Measurements from ENCODE around the gene PLXNA2.

Gene PLXNA2

DNA sequence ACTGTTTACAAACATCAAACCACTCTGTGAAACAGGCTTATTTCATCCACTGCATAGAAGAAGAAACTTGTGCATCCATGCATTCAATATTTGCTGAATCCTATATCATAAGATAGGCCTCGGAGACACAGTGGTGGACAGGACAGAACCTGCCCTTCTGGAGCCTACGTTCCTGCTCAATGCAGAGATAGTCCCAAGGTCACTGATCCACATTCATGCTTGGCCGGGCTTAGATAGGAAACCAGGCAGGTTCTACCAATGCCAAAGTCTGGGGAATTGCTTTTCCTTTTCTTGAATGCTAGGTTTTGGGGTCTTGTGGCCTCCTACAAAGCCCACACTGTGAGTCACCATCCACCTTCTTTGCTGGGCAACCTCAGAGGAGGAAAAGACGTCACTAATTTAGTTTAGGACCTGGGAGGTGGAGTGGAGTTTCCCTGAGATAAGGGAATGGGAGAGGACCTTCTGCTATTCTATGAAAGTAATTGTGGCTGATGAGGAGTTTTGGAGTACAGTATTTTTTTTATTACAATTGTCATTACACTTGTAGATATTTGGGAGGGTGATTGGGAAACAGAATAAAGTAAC, 233.6 kb downstream of the PLXNA2 start:
- TF ChIP-seq CTCF (IDR thresholded peaks at IDR 0.05; ENCODE audit: low read depth, low read length) (no peak), EZH2phosphoT487 (IDR thresholded peaks at IDR 0.05; ENCODE audit: low read depth) (no peak)
- no peak overlapping the region for H3K9ac ChIP-seq (ENCODE audit: low read length)
- no peaks in the 10 kb centered on the region for H3K4me1 ChIP-seq (ENCODE audit: low read length)
- H3K27me3 ChIP-seq (ENCODE audit: low read depth, low read length) = no peaks in the 10 kb centered on the region
- no peak overlapping the region for H3K27ac ChIP-seq (ENCODE audit: low read length)
- no peaks in the 10 kb centered on the region for H3K36me3 ChIP-seq (replicated peaks; ENCODE audit: low read depth, low read length)
- H3K4me2 ChIP-seq (ENCODE audit: low read length) = no peak overlapping the region
- no peaks in the 10 kb centered on the region for H3K79me2 ChIP-seq (ENCODE audit: low read length)
- H4K20me1 ChIP-seq (ENCODE audit: insufficient read depth, low read length) = no peaks in the 10 kb centered on the region
- no peaks in the 10 kb centered on the region for H3K9me3 ChIP-seq (ENCODE audit: insufficient read depth, low read length)
- H2AFZ ChIP-seq (ENCODE audit: low read depth, low read length) = no peak overlapping the region
- H3K4me3 ChIP-seq (ENCODE audit: low read length) = no peak overlapping the region

- TF ChIP-seq CTCF (IDR thresholded peaks at IDR 0.05; ENCODE audit: low read depth, low read length) (no peak), EZH2phosphoT487 (IDR thresholded peaks at IDR 0.05; ENCODE audit: low read depth) (no peak)
- H3K4me2 ChIP-seq (ENCODE audit: low read length) = no peak overlapping the region
Observed at GRCh38 chr1:208009706-208010444, 234.3 kb downstream of the PLXNA2 start.

GRCh38 chr1:208009303-208009702, 234.9 kb downstream of the PLXNA2 start:
- H3K36me3 ChIP-seq (replicated peaks; ENCODE audit: low read depth, low read length) = no peaks in the 10 kb centered on the region
- no peak overlapping the region for H2AFZ ChIP-seq (ENCODE audit: low read depth, low read length)
- no peak overlapping the region for H3K9ac ChIP-seq (ENCODE audit: low read length)
- H3K4me3 ChIP-seq (ENCODE audit: low read length) = no peak overlapping the region
- H3K4me1 ChIP-seq (ENCODE audit: low read length) = no peaks in the 10 kb centered on the region
- H3K27me3 ChIP-seq (ENCODE audit: low read depth, low read length) = no peaks in the 10 kb centered on the region
- H3K79me2 ChIP-seq (ENCODE audit: low read length) = no peaks in the 10 kb centered on the region
- no peak overlapping the region for H3K27ac ChIP-seq (ENCODE audit: low read length)
- no peak overlapping the region for H3K4me2 ChIP-seq (ENCODE audit: low read length)
- TF ChIP-seq EZH2phosphoT487 (IDR thresholded peaks at IDR 0.05; ENCODE audit: low read depth) = no peak
- TF ChIP-seq CTCF (IDR thresholded peaks at IDR 0.05; ENCODE audit: low read depth, low read length) = no peak
- no peaks in the 10 kb centered on the region for H4K20me1 ChIP-seq (ENCODE audit: insufficient read depth, low read length)
- H3K9me3 ChIP-seq (ENCODE audit: insufficient read depth, low read length) = no peaks in the 10 kb centered on the region

More at GRCh38 chr1:208009706-208010444, 234.3 kb downstream of the PLXNA2 start:
- H3K79me2 ChIP-seq (ENCODE audit: low read length) = no peaks in the 10 kb centered on the region
- no peaks in the 10 kb centered on the region for H4K20me1 ChIP-seq (ENCODE audit: insufficient read depth, low read length)
- no peaks in the 10 kb centered on the region for H3K36me3 ChIP-seq (replicated peaks; ENCODE audit: low read depth, low read length)
- H3K9me3 ChIP-seq (ENCODE audit: insufficient read depth, low read length) = no peaks in the 10 kb centered on the region
- no peaks in the 10 kb centered on the region for H3K27me3 ChIP-seq (ENCODE audit: low read depth, low read length)
- H3K4me3 ChIP-seq (ENCODE audit: low read length) = no peak overlapping the region
- no peaks in the 10 kb centered on the region for H3K4me1 ChIP-seq (ENCODE audit: low read length)
- no peak overlapping the region for H3K27ac ChIP-seq (ENCODE audit: low read length)
- H3K9ac ChIP-seq (ENCODE audit: low read length) = no peak overlapping the region
- no peak overlapping the region for H2AFZ ChIP-seq (ENCODE audit: low read depth, low read length)

DNA sequence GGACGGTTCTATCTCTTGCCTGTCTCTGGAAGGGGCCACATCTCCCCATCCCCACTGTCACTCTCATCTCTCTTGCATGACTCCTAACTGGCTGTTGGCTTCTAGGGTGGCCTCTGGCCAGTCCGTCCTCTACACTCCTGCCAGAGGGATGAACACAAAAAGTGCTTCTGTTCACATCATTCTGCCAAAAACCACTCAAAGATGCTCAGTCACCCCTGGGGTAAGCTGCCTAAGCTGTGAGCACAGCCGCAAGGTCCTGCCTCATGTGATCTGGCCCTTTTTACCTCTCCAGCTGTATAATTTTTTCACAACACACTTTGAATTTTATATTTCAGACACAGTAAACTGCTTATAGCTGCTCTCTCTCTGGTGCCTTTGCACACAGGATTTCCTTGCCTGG, 235.7 kb downstream of the PLXNA2 start:
- Histone ChIP-seq H3K4me2 (ENCODE audit: low read length) (no peak overlapping the region), H3K27me3 (ENCODE audit: low read depth, low read length) (no peaks in the 10 kb centered on the region), H3K79me2 (ENCODE audit: low read length) (no peaks in the 10 kb centered on the region), H3K27ac (ENCODE audit: low read length) (no peak overlapping the region), H3K9me3 (ENCODE audit: insufficient read depth, low read length) (no peaks in the 10 kb centered on the region), H4K20me1 (ENCODE audit: insufficient read depth, low read length) (no peaks in the 10 kb centered on the region), H3K9ac (ENCODE audit: low read length) (no peak overlapping the region), H3K36me3 (replicated peaks; ENCODE audit: low read depth, low read length) (no peaks in the 10 kb centered on the region), H3K4me3 (ENCODE audit: low read length) (no peak overlapping the region), H2AFZ (ENCODE audit: low read depth, low read length) (no peak overlapping the region), H3K4me1 (ENCODE audit: low read length) (no peaks in the 10 kb centered on the region)
- TF ChIP-seq EZH2phosphoT487 (IDR thresholded peaks at IDR 0.05; ENCODE audit: low read depth) (no peak), CTCF (IDR thresholded peaks at IDR 0.05; ENCODE audit: low read depth, low read length) (no peak)
